GM06990 (cell line): ENCODE measurements around the gene FOXN3.

Experiments used
- DNase-seq: peaks from one replicate; pipeline ENCODE4 v3.0.0-alpha.2; 2011; ENCODE audit not compliant: insufficient read length; ENCODE audit errors: extremely low read depth
- H3K27me3 ChIP-seq: replicated peaks from 2 replicates; pipeline ENCODE4 v1.6.0; 2011; ENCODE audit warnings: low read length; ENCODE audit not compliant: control insufficient read depth, insufficient read depth
- H3K36me3 ChIP-seq: 2 replicates; pipeline ENCODE4 v1.5.1; 2011; ENCODE audit warnings: low read length; ENCODE audit not compliant: control insufficient read depth, insufficient read depth
- H3K4me3 ChIP-seq: replicated peaks from 2 replicates; pipeline ENCODE4 v1.5.1; 2011; ENCODE audit warnings: low read depth, mild to moderate bottlenecking, control low read depth, low read length
- TF ChIP-seq, protein P1 (sequence below): IDR thresholded peaks from 2 replicates; pipeline ENCODE4 v1.5.1; 2011; ENCODE audit warnings: low read length, control low read depth, mild to moderate bottlenecking, inconsistent platforms; ENCODE audit not compliant: insufficient read depth, poor library complexity, severe bottlenecking

FOXN3 gene

DNA sequence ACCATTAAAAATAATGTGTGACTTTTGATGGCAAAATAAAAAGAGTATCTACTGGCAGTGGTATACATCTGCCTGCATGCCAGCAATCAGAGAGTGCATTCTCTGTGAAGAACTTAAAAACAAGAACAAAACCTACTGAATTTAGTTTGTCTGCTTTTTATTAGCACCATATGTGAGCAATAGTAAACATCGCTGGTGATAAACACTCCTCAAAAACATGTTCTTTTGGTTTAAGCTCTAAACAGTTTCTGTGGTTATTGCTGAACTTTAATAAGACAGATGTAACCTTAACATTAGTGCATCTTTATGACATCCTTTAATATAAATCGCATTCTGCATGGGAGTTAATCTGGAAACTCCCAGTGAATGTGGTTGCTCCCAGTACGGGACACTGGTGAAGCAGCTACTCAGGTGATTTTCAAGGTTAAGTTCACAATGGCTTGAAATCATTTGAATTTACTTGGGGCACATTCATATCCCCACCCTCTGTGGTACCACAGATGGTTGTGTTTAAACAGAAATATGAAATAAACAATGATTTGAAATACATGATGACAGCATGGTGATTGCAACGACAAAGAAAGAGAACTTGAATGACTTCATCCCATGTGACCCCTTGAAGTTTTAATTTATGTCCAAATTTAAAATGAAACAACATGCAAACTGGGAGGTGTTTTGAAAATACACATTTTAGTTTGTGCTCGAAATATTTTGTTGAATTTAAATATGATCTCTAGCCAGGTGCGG, 285.9 kb downstream of the FOXN3 start:
- TF ChIP-seq, protein P1, sequence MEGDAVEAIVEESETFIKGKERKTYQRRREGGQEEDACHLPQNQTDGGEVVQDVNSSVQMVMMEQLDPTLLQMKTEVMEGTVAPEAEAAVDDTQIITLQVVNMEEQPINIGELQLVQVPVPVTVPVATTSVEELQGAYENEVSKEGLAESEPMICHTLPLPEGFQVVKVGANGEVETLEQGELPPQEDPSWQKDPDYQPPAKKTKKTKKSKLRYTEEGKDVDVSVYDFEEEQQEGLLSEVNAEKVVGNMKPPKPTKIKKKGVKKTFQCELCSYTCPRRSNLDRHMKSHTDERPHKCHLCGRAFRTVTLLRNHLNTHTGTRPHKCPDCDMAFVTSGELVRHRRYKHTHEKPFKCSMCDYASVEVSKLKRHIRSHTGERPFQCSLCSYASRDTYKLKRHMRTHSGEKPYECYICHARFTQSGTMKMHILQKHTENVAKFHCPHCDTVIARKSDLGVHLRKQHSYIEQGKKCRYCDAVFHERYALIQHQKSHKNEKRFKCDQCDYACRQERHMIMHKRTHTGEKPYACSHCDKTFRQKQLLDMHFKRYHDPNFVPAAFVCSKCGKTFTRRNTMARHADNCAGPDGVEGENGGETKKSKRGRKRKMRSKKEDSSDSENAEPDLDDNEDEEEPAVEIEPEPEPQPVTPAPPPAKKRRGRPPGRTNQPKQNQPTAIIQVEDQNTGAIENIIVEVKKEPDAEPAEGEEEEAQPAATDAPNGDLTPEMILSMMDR, result no peak
- Histone ChIP-seq H3K36me3 (no peaks in the 10 kb centered on the region), H3K27me3 (no peaks in the 10 kb centered on the region), H3K4me3 (no peak overlapping the region)
- no peak for DNase-seq

DNA sequence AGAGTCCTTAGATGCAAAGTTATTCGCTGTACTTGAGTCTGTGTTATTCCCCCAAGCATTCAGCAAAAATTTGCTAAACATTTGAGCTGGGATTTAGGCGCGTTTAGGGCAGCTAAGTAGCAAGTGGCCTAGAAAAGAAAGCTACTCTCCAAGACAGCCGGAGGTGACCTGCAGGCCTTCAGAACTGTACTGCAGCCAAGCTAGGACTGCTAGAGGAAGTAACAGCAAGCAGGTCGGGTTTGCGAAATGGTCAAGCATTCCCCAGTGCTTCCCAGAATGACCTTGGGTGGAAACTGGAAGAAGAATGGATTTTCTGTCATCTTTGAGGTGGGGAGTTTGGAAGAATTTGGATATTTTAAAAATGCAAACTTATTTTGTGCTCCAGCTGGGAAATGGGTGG, 287.5 kb downstream of the FOXN3 start:
- DNase-seq, result no peak
- no peaks in the 10 kb centered on the region for H3K27me3 ChIP-seq
- no peaks in the 10 kb centered on the region for H3K36me3 ChIP-seq
- TF ChIP-seq, protein P1, result no peak
- H3K4me3 ChIP-seq, result no peak overlapping the region

DNA sequence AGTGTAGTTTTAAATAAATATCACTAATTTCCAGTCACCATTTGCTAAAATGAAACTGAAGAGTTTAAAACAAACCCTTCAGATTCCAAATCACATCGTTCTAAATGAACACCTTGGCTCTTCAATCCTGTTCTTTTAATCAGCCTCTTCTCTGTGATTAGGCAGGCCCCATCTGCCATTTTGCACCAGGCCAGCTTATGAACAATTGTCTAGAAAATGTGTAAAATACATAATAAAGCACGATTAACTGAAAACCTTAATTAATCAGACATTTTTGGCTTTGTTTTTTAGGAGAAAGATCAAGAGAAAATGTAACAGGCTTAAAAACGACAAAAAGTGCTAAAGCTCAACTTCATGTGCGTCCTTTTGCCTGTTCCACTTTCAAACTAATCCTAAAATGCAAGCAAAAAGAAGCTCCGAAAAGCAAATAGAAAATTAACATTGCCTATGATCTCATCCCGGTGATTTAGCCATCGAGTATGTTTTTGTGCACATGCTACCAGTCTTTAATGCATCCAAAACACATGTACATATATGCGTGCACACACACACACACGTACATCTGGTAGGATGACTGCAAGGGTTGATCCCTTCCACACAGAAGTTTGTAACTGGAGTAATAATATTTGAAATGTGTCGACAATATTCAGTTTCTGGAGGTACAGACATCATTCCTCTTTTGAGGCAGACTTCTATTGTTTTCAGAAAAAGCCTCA, 288.6 kb downstream of the FOXN3 start:
- Histone ChIP-seq H3K36me3 (no peaks in the 10 kb centered on the region), H3K27me3 (no peaks in the 10 kb centered on the region; the same call in 1 of the 2 replicates), H3K4me3 (no peak overlapping the region)
- TF ChIP-seq, protein P1, result no peak
- DNase-seq, result no peak

DNA sequence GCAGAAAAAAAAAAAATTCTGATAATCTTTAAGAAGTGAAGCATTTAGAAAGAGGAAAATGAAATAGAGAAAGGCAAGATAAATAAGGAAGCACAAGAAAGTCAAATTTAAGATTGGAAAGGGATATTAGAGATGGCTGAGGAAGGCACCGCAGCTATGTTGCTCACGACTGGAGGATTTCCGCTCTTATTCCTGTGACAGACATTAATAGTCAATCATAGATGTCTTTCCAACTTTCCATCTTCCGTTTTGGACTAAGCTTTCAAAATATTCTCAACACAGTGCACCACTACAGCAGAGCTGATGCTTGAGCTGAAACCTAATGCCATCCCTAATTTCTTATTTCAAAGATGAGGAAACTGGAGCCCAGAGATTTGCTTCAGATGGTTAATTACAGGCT, 290.6 kb downstream of the FOXN3 start:
- Histone ChIP-seq H3K4me3 (no peak overlapping the region), H3K36me3 (no peaks in the 10 kb centered on the region), H3K27me3 (no peaks in the 10 kb centered on the region; the same call in 1 of the 2 replicates)
- no peak for DNase-seq
- TF ChIP-seq, protein P1, result no peak

DNA sequence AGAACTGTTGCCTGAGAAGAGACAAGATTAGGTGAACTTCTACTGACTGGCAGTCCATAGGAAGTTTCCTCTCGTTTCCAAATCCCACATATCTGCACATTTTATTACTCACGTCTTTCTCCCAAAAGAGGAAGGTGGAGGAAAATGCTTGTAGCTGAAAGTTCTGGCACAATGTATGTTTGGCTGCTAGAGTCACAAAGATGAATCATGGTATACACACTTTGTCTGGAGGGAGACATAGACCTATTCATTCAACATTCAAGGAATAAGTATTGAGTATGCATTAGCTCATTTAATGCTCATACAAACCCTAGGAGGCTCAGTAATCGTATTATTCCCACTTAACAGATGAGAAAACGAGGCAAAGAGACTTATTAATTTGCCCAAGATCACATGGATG, 291.8 kb downstream of the FOXN3 start:
- Histone ChIP-seq H3K27me3 (no peaks in the 10 kb centered on the region; the same call in 1 of the 2 replicates), H3K4me3 (no peak overlapping the region), H3K36me3 (no peaks in the 10 kb centered on the region)
- no peak for DNase-seq
- TF ChIP-seq, protein P1, result no peak
